Large intestine (tissue), 3 donors: Measurements from ENCODE around the gene MYH7B. TPM values are rescaled to one million over a fixed set of nuclear protein-coding genes. Genes with fewer than 3 reads are reported as not detected.

Experiments used
- DNase-seq, 2 donors: peaks; one replicate each; pipeline versions ENCODE4 v3.0.0 to v3.0.0-alpha.2; 2013
- H3K27ac ChIP-seq: one replicate; pipeline ENCODE4 v1.5.1; 2013; ENCODE audit warnings: low read length
- H3K27me3 ChIP-seq: 2 replicates; pipeline ENCODE4 v1.6.1; 2013; ENCODE audit warnings: low read length; ENCODE audit not compliant: control insufficient read depth, insufficient read depth
- H3K36me3 ChIP-seq: 2 replicates; pipeline ENCODE4 v1.6.1; 2013; ENCODE audit warnings: low read length; ENCODE audit not compliant: control insufficient read depth, insufficient read depth
- H3K4me1 ChIP-seq: one replicate; pipeline ENCODE4 v1.6.1; 2013; ENCODE audit warnings: low read length; ENCODE audit not compliant: control insufficient read depth, insufficient read depth
- H3K4me3 ChIP-seq: one replicate; pipeline ENCODE4 v1.5.1; 2013; ENCODE audit warnings: low read length
- H3K9me3 ChIP-seq: one replicate; pipeline ENCODE4 v1.6.1; 2013; ENCODE audit warnings: mild to moderate bottlenecking, low read depth, low read length, moderate library complexity; ENCODE audit not compliant: control insufficient read depth
- WGBS: methylation state at CpG from one replicate; pipeline ENCODE4 v1.1.5; 2013; ENCODE audit warnings: low lambda C conversion rate; ENCODE audit not compliant: insufficient coverage; 5-methylcytosine and 5-hydroxymethylcytosine counted together
- polyA plus RNA-seq: library from polyadenylated mRNA; unstranded; fragments of 120-200 nt; gene quantifications from one replicate; pipeline ENCODE4 v1.2.1, GENCODE V29; 2013

MYH7B gene
- polyA plus RNA-seq, 1 donor = 0.46 TPM

- no peak for DNase-seq
- no peaks in the 10 kb centered on the region for H3K36me3 ChIP-seq
- H3K27me3 ChIP-seq = peaks cover 24% of the 10 kb centered on the region
- H3K27ac ChIP-seq = no peak overlapping the region
- H3K9me3 ChIP-seq = no peaks in the 10 kb centered on the region
- peaks cover 14% of the 10 kb centered on the region for H3K4me1 ChIP-seq
- peak overlapping the region; percentile 51 for H3K4me3 ChIP-seq
- 80% methylated on average over 1 of the region's 13 CpGs for WGBS
Measured at GRCh38 chr20:34954904-34955230, 801 bp upstream of the MYH7B start.

- no CpG with 5 or more reads among the region's 6 CpGs for WGBS
Measured at GRCh38 chr20:34956041-34956458, 382 bp downstream of the MYH7B start.

GRCh38 chr20:34956751-34957472 is 1.2 kb downstream of the MYH7B start:
- Histone ChIP-seq H3K27me3 (peaks cover 31% of the 10 kb centered on the region), H3K9me3 (no peaks in the 10 kb centered on the region), H3K36me3 (no peaks in the 10 kb centered on the region), H3K27ac (no peak overlapping the region), H3K4me1 (peaks cover 14% of the 10 kb centered on the region), H3K4me3 (no peak overlapping the region)
- 93% methylated on average over 3 of the region's 21 CpGs for WGBS
- DNase-seq = no peak

More at GRCh38 chr20:34956041-34956458, 382 bp downstream of the MYH7B start:
- Histone ChIP-seq H3K9me3 (no peaks in the 10 kb centered on the region), H3K4me3 (peak overlapping the region; percentile 51), H3K36me3 (no peaks in the 10 kb centered on the region), H3K27ac (peak overlapping the region; percentile 39), H3K4me1 (peaks cover 14% of the 10 kb centered on the region), H3K27me3 (peaks cover 26% of the 10 kb centered on the region)
- DNase-seq = no peak

GRCh38 chr20:34964486-34964885 is 8.8 kb downstream of the MYH7B start:
- Histone ChIP-seq H3K4me1 (no peaks in the 10 kb centered on the region), H3K4me3 (no peak overlapping the region), H3K27me3 (peaks cover 42% of the 10 kb centered on the region), H3K27ac (no peak overlapping the region), H3K36me3 (no peaks in the 10 kb centered on the region), H3K9me3 (no peaks in the 10 kb centered on the region)
- no peak for DNase-seq
- no CpG with 5 or more reads among the region's 5 CpGs for WGBS

- Histone ChIP-seq H3K27ac (no peak overlapping the region), H3K4me3 (no peak overlapping the region), H3K9me3 (no peaks in the 10 kb centered on the region), H3K36me3 (no peaks in the 10 kb centered on the region), H3K4me1 (no peaks in the 10 kb centered on the region), H3K27me3 (peaks cover 42% of the 10 kb centered on the region)
- DNase-seq = no peak
- WGBS = no CpG with 5 or more reads among the region's 5 CpGs
Measured at GRCh38 chr20:34965051-34965450, 9.4 kb downstream of the MYH7B start.

GRCh38 chr20:34967421-34967820 is 11.8 kb downstream of the MYH7B start:
- H3K9me3 ChIP-seq = no peaks in the 10 kb centered on the region
- DNase-seq = no peak
- H3K27me3 ChIP-seq = peaks cover 42% of the 10 kb centered on the region
- H3K4me3 ChIP-seq = no peak overlapping the region
- H3K4me1 ChIP-seq = no peaks in the 10 kb centered on the region
- WGBS = no CpG with 5 or more reads among the region's 5 CpGs
- no peaks in the 10 kb centered on the region for H3K36me3 ChIP-seq
- no peak overlapping the region for H3K27ac ChIP-seq

GRCh38 chr20:34968042-34968775 is 12.5 kb downstream of the MYH7B start:
- no peak overlapping the region for H3K4me3 ChIP-seq
- peaks cover 41% of the 10 kb centered on the region for H3K27me3 ChIP-seq
- DNase-seq = no peak
- H3K27ac ChIP-seq = no peak overlapping the region
- no CpG with 5 or more reads among the region's 7 CpGs for WGBS
- H3K4me1 ChIP-seq = no peaks in the 10 kb centered on the region
- H3K9me3 ChIP-seq = no peaks in the 10 kb centered on the region
- H3K36me3 ChIP-seq = no peaks in the 10 kb centered on the region

GRCh38 chr20:34970193-34970840 is 14.6 kb downstream of the MYH7B start:
- DNase-seq = no peak
- Histone ChIP-seq H3K4me1 (no peaks in the 10 kb centered on the region), H3K9me3 (no peaks in the 10 kb centered on the region), H3K27ac (no peak overlapping the region), H3K4me3 (no peak overlapping the region), H3K27me3 (peaks cover 39% of the 10 kb centered on the region), H3K36me3 (no peaks in the 10 kb centered on the region)
- no CpG with 5 or more reads among the region's 7 CpGs for WGBS

GRCh38 chr20:34970846-34971560 is 15.3 kb downstream of the MYH7B start:
- DNase-seq = no peak
- Histone ChIP-seq H3K4me1 (no peaks in the 10 kb centered on the region), H3K36me3 (no peaks in the 10 kb centered on the region), H3K27ac (no peak overlapping the region), H3K4me3 (no peak overlapping the region), H3K27me3 (peaks cover 32% of the 10 kb centered on the region), H3K9me3 (no peaks in the 10 kb centered on the region)
- 100% methylated on average over 1 of the region's 9 CpGs for WGBS

GRCh38 chr20:34971561-34972235 is 16.0 kb downstream of the MYH7B start:
- DNase-seq = no peak
- H3K36me3 ChIP-seq = no peaks in the 10 kb centered on the region
- peaks cover 35% of the 10 kb centered on the region for H3K27me3 ChIP-seq
- H3K4me1 ChIP-seq = no peaks in the 10 kb centered on the region
- no peaks in the 10 kb centered on the region for H3K9me3 ChIP-seq
- no CpG with 5 or more reads among the region's 10 CpGs for WGBS
- no peak overlapping the region for H3K27ac ChIP-seq
- H3K4me3 ChIP-seq = no peak overlapping the region
